Measurements from ENCODE around the gene GJD2. TPM values are rescaled to one million over a fixed set of nuclear protein-coding genes. Genes with fewer than 3 reads are reported as not detected.

GJD2 gene
- total RNA-seq, 1 experiment from 2014 or later: not detected

DNA sequence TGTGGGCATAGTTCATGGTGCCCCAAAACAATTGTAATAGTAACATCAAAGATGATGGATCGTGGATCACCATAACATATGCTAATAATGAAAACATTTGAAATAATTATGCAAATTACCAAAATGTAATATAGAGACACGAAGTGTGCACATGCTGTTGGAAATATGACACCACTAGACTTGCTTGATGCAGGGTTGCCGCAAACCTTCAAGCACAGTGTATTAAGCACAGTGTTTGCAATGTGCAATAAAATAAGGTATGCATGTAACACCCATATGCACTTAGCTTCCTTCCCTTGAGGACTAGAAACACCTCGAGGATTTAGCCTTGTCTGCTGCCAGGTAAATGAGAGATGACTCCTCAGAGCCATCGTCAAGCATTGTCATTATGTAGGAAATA lies 10.9 kb upstream of the GJD2 start:
- POLR2A ChIA-PET: no interaction called here
- intact Hi-C loops (cut with micrococcal nuclease; ENCODE audit: unreplicated experiment) (no loop called here), in situ Hi-C loops (cut with HindIII; ENCODE audit: low pct_unique_long_range_greater_than_20kb, low sequenced_read_pairs) (no loop called here)
- CTCF ChIA-PET: no interaction called here
- Histone ChIP-seq H3K36me3 (ENCODE audit: control insufficient read depth, insufficient read depth, low read length) (no peaks in the 10 kb centered on the region), H3K9me3 (ENCODE audit: control insufficient read depth, insufficient read depth, low read depth, low read length) (no peaks in the 10 kb centered on the region), H3K27me3 (ENCODE audit: control insufficient read depth, insufficient read depth, low read length) (peaks cover 9% of the 10 kb centered on the region), H3K27ac (ENCODE audit: low read length) (no peak overlapping the region), H3K4me1 (ENCODE audit: control insufficient read depth, insufficient read depth, low read length) (no peaks in the 10 kb centered on the region), H3K4me3 (ENCODE audit: low read depth in 2 of 2, low read length in 2 of 2) (no peak overlapping the region)
- no TSS peak for BruUV-seq (replicated peaks)
- DNase-seq (ENCODE audit: low read depth, low spot score) (no peak), ATAC-seq (no peak)
- TF ChIP-seq REST (IDR thresholded peaks at IDR 0.05; ENCODE audit: insufficient read depth in 1 of 2, low read depth in 2 of 2, low read length in 1 of 2) (no peak), TCF7L2 (IDR thresholded peaks at IDR 0.05; ENCODE audit: low read depth, low read length) (no peak), SIN3A (IDR thresholded peaks at IDR 0.05; ENCODE audit: borderline replicate concordance, insufficient read depth, low read depth, low read length) (no peak), POLR2AphosphoS5 (IDR thresholded peaks at IDR 0.05; ENCODE audit: low read depth, low read length) (no peak), CTCF (IDR thresholded peaks at IDR 0.05) (no peak)

GRCh38 chr15:34760909-34761308 lies 6.1 kb upstream of the GJD2 start:
- in situ Hi-C loops (cut with HindIII; ENCODE audit: low pct_unique_long_range_greater_than_20kb, low sequenced_read_pairs): no loop called here
- DNase-seq (ENCODE audit: low read depth, low spot score) (no peak), ATAC-seq (no peak)
- H3K4me1 ChIP-seq (ENCODE audit: control insufficient read depth, insufficient read depth, low read length): no peaks in the 10 kb centered on the region
- H3K27ac ChIP-seq (ENCODE audit: low read length): no peak overlapping the region
- H3K4me3 ChIP-seq (ENCODE audit: low read depth in 2 of 2, low read length in 2 of 2): no peak overlapping the region
- H3K27me3 ChIP-seq (ENCODE audit: control insufficient read depth, insufficient read depth, low read length): peaks cover 33% of the 10 kb centered on the region
- no peaks in the 10 kb centered on the region for H3K36me3 ChIP-seq (ENCODE audit: control insufficient read depth, insufficient read depth, low read length)
- no TSS peak for BruUV-seq (replicated peaks)
- ChIA-PET POLR2A (no interaction called here), CTCF (no interaction called here)
- no peaks in the 10 kb centered on the region for H3K9me3 ChIP-seq (ENCODE audit: control insufficient read depth, insufficient read depth, low read depth, low read length)
- TF ChIP-seq SIN3A (IDR thresholded peaks at IDR 0.05; ENCODE audit: borderline replicate concordance, insufficient read depth, low read depth, low read length): no peak
- no peak for TF ChIP-seq TCF7L2 (IDR thresholded peaks at IDR 0.05; ENCODE audit: low read depth, low read length)
- no peak for TF ChIP-seq POLR2AphosphoS5 (IDR thresholded peaks at IDR 0.05; ENCODE audit: low read depth, low read length)
- intact Hi-C loops (cut with micrococcal nuclease; ENCODE audit: unreplicated experiment): no loop called here

GRCh38 chr15:34759992-34760391 lies 5.2 kb upstream of the GJD2 start:
- no TSS peak for BruUV-seq (replicated peaks)
- TF ChIP-seq SIN3A (IDR thresholded peaks at IDR 0.05; ENCODE audit: borderline replicate concordance, insufficient read depth, low read depth, low read length) (no peak), TCF7L2 (IDR thresholded peaks at IDR 0.05; ENCODE audit: low read depth, low read length) (no peak), POLR2AphosphoS5 (IDR thresholded peaks at IDR 0.05; ENCODE audit: low read depth, low read length) (no peak), CTCF (IDR thresholded peaks at IDR 0.05) (no peak), REST (IDR thresholded peaks at IDR 0.05; ENCODE audit: insufficient read depth in 1 of 2, low read depth in 2 of 2, low read length in 1 of 2) (no peak)
- intact Hi-C loops (cut with micrococcal nuclease; ENCODE audit: unreplicated experiment): no loop called here
- CTCF ChIA-PET: no interaction called here
- no peaks in the 10 kb centered on the region for H3K9me3 ChIP-seq (ENCODE audit: control insufficient read depth, insufficient read depth, low read depth, low read length)
- H3K36me3 ChIP-seq (ENCODE audit: control insufficient read depth, insufficient read depth, low read length): no peaks in the 10 kb centered on the region
- POLR2A ChIA-PET: no interaction called here
- in situ Hi-C loops (cut with HindIII; ENCODE audit: low pct_unique_long_range_greater_than_20kb, low sequenced_read_pairs): no loop called here
- peaks cover 40% of the 10 kb centered on the region for H3K27me3 ChIP-seq (ENCODE audit: control insufficient read depth, insufficient read depth, low read length)
- no peaks in the 10 kb centered on the region for H3K4me1 ChIP-seq (ENCODE audit: control insufficient read depth, insufficient read depth, low read length)
- ATAC-seq (no peak), DNase-seq (ENCODE audit: low read depth, low spot score) (no peak)
- no peak overlapping the region for H3K27ac ChIP-seq (ENCODE audit: low read length)
- H3K4me3 ChIP-seq (ENCODE audit: low read depth in 2 of 2, low read length in 2 of 2): no peak overlapping the region

Measured in Panc1 (cell line).